ENCODE data around the gene NBPF1.

DNA sequence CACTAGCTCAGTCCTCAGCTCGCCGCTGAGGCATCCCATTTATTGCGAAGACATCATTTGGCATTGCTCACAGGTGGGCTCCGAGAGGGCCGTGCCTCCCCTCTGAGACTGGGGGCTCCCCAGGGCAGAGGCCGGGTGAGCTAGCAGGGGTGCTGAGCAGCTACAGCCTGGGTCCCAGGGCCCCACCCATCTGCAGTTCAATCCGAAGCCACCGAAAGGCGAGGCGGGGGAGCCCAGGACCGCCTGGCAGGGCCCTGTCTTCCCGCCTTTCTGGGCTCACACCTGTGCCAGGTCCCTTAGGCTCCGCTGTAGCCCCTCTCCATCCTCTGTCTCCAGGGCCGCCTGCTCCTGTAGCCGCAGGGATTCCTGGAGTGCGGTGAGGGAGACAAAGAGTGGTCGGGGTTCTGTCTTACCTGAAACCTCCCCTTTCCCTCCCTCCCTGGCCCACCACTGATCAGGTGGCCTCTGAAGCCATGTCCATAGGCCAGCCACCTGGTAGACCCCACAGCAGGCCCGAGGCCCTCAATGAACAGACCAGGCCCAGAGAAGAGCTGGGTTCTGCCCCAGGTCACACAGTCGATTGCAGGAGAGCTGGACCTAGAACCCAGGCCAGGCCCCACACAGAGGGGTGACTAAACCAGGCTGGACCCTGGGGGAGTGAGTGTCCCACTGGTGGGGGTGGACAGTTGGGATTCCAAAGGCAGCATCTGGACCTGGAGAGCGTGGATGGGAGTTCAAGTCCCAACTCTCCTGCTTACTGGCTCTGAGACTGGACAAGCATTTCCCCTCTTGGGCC is 18.1 kb upstream of the NBPF1 start:
- TF ChIP-seq POLR2A (IDR thresholded peaks at IDR 0.05; ENCODE audit: low read length) (no peak), GATA1 (IDR thresholded peaks at IDR 0.05; ENCODE audit: low read depth, low read length) (no peak)

Measured in erythroblast (primary cell).